Neural progenitor cell (in vitro differentiated cells): ENCODE data around the gene ERN1. TPM values are rescaled to one million over a fixed set of nuclear protein-coding genes. Genes with fewer than 3 reads are reported as not detected.

Experiments used
- DNase-seq: peaks from one replicate; pipeline ENCODE4 v3.0.0-alpha.2; 2016; ENCODE audit warnings: low spot score
- H2AFZ ChIP-seq: fragments of 200-600 bp; sonication (generic); replicated peaks from 2 replicates; pipeline ENCODE4 v1.6.1; 2016; ENCODE audit warnings: antibody characterized with exemption
- H3F3A ChIP-seq: fragments of 200-600 bp; sonication (generic); 2 replicates; pipeline ENCODE4 v1.6.1; 2016; ENCODE audit warnings: antibody characterized with exemption, low read depth
- H3K27ac ChIP-seq: fragments of 200-600 bp; sonication (generic); 2 replicates; pipeline ENCODE4 v1.5.1; 2016; ENCODE audit warnings: mild to moderate bottlenecking
- H3K27me3 ChIP-seq: fragments of 200-600 bp; sonication (generic); 2 replicates; pipeline ENCODE4 v1.6.1; 2016; ENCODE audit warnings: mild to moderate bottlenecking, moderate library complexity
- H3K36me3 ChIP-seq: fragments of 200-600 bp; sonication (generic); 2 replicates; pipeline ENCODE4 v1.5.1; 2016
- H3K4me1 ChIP-seq: fragments of 200-600 bp; sonication (generic); 2 replicates; pipeline ENCODE4 v1.6.1; 2016; ENCODE audit warnings: mixed run types
- H3K4me2 ChIP-seq: fragments of 200-600 bp; sonication (generic); 2 replicates; pipeline ENCODE4 v1.6.1; 2016
- H3K4me3 ChIP-seq: fragments of 200-600 bp; sonication (generic); 2 replicates; pipeline ENCODE4 v1.5.1; 2016
- H3K79me2 ChIP-seq: fragments of 200-600 bp; sonication (generic); 2 replicates; pipeline ENCODE4 v1.6.1; 2016; ENCODE audit warnings: low read depth
- H3K9ac ChIP-seq: fragments of 200-600 bp; sonication (generic); 2 replicates; pipeline ENCODE4 v1.6.1; 2016
- H3K9me3 ChIP-seq: fragments of 200-600 bp; sonication (generic); 2 replicates; pipeline ENCODE4 v1.5.1; 2016; ENCODE audit warnings: low read depth
- H4K20me1 ChIP-seq: fragments of 200-600 bp; sonication (generic); 2 replicates; pipeline ENCODE4 v1.6.1; 2016; ENCODE audit warnings: low read depth
- H3K27ac Mint-ChIP-seq: 3 replicates; pipeline ENCODE4 v1.8.0; 2021; ENCODE audit warnings: mixed read lengths
- H3K27me3 Mint-ChIP-seq: 2 replicates; pipeline ENCODE4 v1.8.0; 2022; ENCODE audit warnings: low read depth, mild to moderate bottlenecking, inconsistent platforms, moderate library complexity, mixed read lengths; ENCODE audit not compliant: insufficient read depth
- H3K36me3 Mint-ChIP-seq: 3 replicates; pipeline ENCODE4 v1.8.0; 2021; ENCODE audit warnings: mixed read lengths
- H3K4me1 Mint-ChIP-seq: 3 replicates; pipeline ENCODE4 v1.8.0; 2021; ENCODE audit warnings: mixed read lengths
- H3K4me3 Mint-ChIP-seq: 3 replicates; pipeline ENCODE4 v1.8.0; 2021; ENCODE audit warnings: mild to moderate bottlenecking, moderate library complexity, mixed read lengths
- H3K9me3 Mint-ChIP-seq: 3 replicates; pipeline ENCODE4 v1.8.0; 2020; ENCODE audit warnings: mixed read lengths
- EZH2 ChIP-seq: fragments of 200-600 bp; sonication (generic); IDR thresholded peaks from 2 replicates; pipeline ENCODE4 v1.6.1; 2017; ENCODE audit warnings: antibody characterized with exemption, mild to moderate bottlenecking, moderate library complexity
- EZH2phosphoT487 ChIP-seq: fragments of 200-600 bp; sonication (generic); IDR thresholded peaks from 2 replicates; pipeline ENCODE4 v1.6.1; 2017; ENCODE audit warnings: antibody characterized with exemption
- total RNA-seq: library from RNA; depleted of rRNA; stranded (reverse); fragments of >200 nt; gene quantifications from 2 replicates; pipeline ENCODE4 v1.2.3, GENCODE V29; 2015; ENCODE audit warnings: low replicate concordance
- TF ChIP-seq, protein P1 (sequence below): fragments of 200-600 bp; sonication (generic); IDR thresholded peaks from 2 replicates; pipeline ENCODE4 v1.5.1; 2017; ENCODE audit warnings: antibody characterized with exemption, mild to moderate bottlenecking

Gene ERN1
- total RNA-seq, 1 donor from 2014 or later = 2.4 TPM

DNA sequence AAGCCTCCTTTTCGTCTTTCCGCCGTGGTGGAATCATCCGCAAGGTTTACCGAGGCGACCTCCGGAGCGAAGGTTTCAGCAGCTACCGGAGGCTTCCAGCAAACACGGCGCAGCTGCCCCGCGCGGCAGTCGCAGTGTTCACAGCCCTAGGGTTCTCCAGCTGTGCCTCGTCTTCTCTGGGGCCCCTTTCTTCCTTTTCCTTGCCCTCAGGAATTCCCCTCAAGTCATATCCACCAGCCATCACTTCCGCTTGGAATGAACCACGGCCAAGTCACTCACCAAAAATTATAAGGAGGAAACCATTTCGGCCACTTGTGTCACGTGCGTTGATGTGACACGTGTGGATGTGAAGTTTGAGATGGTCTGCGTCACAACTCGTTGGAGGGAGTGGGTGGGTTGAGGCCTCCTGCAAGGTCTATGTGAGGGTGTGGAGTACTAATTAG, 636 bp upstream of the ERN1 start:
- Mint-ChIP-seq H3K27ac (no peak overlapping the region), H3K4me1 (peaks cover 9% of the 10 kb centered on the region), H3K4me3 (peak overlapping the region; percentile 82), H3K9me3 (no peaks in the 10 kb centered on the region), H3K36me3 (no peaks in the 10 kb centered on the region), H3K27me3 (peaks cover 5% of the 10 kb centered on the region)
- H3K4me1 ChIP-seq = peaks cover 4% of the 10 kb centered on the region
- no peak overlapping the region for H3K9ac ChIP-seq
- peaks cover 46% of the 10 kb centered on the region for H3K27me3 ChIP-seq
- H3K4me2 ChIP-seq = peak overlapping the region; percentile 68
- peak overlapping the region; percentile 29 for H3K4me3 ChIP-seq
- peak overlapping the region; percentile 54 for H2AFZ ChIP-seq
- TF ChIP-seq EZH2 = no peak
- TF ChIP-seq, protein P1, sequence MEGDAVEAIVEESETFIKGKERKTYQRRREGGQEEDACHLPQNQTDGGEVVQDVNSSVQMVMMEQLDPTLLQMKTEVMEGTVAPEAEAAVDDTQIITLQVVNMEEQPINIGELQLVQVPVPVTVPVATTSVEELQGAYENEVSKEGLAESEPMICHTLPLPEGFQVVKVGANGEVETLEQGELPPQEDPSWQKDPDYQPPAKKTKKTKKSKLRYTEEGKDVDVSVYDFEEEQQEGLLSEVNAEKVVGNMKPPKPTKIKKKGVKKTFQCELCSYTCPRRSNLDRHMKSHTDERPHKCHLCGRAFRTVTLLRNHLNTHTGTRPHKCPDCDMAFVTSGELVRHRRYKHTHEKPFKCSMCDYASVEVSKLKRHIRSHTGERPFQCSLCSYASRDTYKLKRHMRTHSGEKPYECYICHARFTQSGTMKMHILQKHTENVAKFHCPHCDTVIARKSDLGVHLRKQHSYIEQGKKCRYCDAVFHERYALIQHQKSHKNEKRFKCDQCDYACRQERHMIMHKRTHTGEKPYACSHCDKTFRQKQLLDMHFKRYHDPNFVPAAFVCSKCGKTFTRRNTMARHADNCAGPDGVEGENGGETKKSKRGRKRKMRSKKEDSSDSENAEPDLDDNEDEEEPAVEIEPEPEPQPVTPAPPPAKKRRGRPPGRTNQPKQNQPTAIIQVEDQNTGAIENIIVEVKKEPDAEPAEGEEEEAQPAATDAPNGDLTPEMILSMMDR = no peak
- TF ChIP-seq EZH2phosphoT487 = no peak
- H3K27ac ChIP-seq = no peak overlapping the region
- H3K36me3 ChIP-seq = no peaks in the 10 kb centered on the region
- no peak for DNase-seq
- H4K20me1 ChIP-seq = peaks cover 13% of the 10 kb centered on the region
- no peaks in the 10 kb centered on the region for H3K9me3 ChIP-seq
- H3K79me2 ChIP-seq = no peaks in the 10 kb centered on the region
- peaks cover 27% of the 10 kb centered on the region for H3F3A ChIP-seq

DNA sequence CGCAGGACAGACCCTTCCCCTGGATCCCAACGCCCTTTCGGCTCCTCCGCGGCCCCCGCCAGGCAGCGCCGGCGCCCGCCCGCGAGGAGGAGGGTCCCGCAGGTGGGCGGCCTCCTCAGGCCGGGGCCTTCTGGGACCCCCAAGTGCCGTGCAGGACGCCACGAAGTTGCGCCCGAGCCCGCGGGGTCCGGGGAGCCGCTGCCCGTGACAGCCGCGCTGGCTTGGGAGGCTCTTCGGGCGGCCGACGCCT, 504 bp downstream of the ERN1 start:
- H3K4me1 Mint-ChIP-seq = peaks cover 9% of the 10 kb centered on the region
- H3K9me3 ChIP-seq = no peaks in the 10 kb centered on the region
- no peak overlapping the region for H3K27ac Mint-ChIP-seq
- peak overlapping the region; percentile 91 for H3K4me2 ChIP-seq
- no peaks in the 10 kb centered on the region for H3K36me3 ChIP-seq
- peaks cover 13% of the 10 kb centered on the region for H4K20me1 ChIP-seq
- H3K4me1 ChIP-seq = peaks cover 4% of the 10 kb centered on the region
- H3K9me3 Mint-ChIP-seq = no peaks in the 10 kb centered on the region
- peak overlapping the region; percentile 90 for H3K4me3 Mint-ChIP-seq
- H3K36me3 Mint-ChIP-seq = peaks cover under 1% of the 10 kb centered on the region
- peaks cover 27% of the 10 kb centered on the region for H3F3A ChIP-seq
- peak overlapping the region; percentile 82 for H3K4me3 ChIP-seq
- peak overlapping the region; percentile 91 for H2AFZ ChIP-seq
- peaks cover 46% of the 10 kb centered on the region for H3K27me3 ChIP-seq
- peaks cover 7% of the 10 kb centered on the region for H3K27me3 Mint-ChIP-seq
- DNase-seq = no peak
- H3K79me2 ChIP-seq = no peaks in the 10 kb centered on the region
- no peak overlapping the region for H3K27ac ChIP-seq
- peak overlapping the region; percentile 3 for H3K9ac ChIP-seq
- TF ChIP-seq EZH2 = no peak
- TF ChIP-seq EZH2phosphoT487 = no peak
- TF ChIP-seq, protein P1 = no peak

DNA sequence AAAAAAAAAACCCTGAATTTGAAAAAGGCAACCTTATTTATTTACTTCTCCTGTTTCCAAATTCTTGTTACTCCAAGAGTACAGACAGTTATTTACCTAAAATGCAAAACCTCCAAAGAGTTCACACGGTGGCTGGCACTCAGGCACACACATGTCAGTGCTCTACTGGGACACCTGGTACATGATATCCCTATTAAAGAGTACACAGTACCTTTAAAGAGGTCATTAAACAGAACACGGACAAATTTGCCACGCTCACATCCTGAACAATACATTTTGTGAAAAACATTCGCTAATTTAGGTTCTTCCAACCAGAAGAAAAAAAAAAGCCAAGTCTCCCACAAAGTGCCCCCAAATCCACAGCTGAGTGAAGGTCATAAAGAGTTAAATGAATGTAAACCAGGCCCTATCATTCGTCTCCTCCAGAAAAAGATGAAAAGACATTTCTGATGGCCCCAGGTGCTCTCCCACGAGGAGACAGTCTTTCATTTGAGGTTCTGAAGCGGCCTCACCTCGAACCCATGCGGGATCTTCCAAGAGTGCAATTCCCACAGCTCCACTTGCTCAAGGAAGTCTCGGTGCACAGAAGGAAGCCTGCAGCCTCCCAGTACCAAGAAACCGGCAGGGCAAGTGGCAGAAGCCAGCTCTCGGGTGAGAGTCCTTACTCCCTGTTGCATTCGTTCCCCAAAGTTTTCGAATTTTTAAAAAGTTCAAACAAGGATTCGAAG, 993 bp downstream of the ERN1 start:
- H3K79me2 ChIP-seq = no peaks in the 10 kb centered on the region
- Mint-ChIP-seq H3K36me3 (peaks cover 2% of the 10 kb centered on the region), H3K27me3 (peaks cover 7% of the 10 kb centered on the region), H3K4me1 (peaks cover 9% of the 10 kb centered on the region), H3K9me3 (no peaks in the 10 kb centered on the region), H3K4me3 (peak overlapping the region; percentile 90), H3K27ac (no peak overlapping the region)
- peaks cover 27% of the 10 kb centered on the region for H3F3A ChIP-seq
- no peaks in the 10 kb centered on the region for H3K36me3 ChIP-seq
- peak overlapping the region; percentile 91 for H2AFZ ChIP-seq
- peaks cover 13% of the 10 kb centered on the region for H4K20me1 ChIP-seq
- peak overlapping the region; percentile 82 for H3K4me3 ChIP-seq
- no peak overlapping the region for H3K27ac ChIP-seq
- H3K9me3 ChIP-seq = no peaks in the 10 kb centered on the region
- H3K9ac ChIP-seq = peak overlapping the region; percentile 3
- H3K4me2 ChIP-seq = peak overlapping the region; percentile 91
- no peak for DNase-seq
- peaks cover 46% of the 10 kb centered on the region for H3K27me3 ChIP-seq
- peaks cover 4% of the 10 kb centered on the region for H3K4me1 ChIP-seq
- TF ChIP-seq EZH2 = no peak
- TF ChIP-seq, protein P1 = no peak
- no peak for TF ChIP-seq EZH2phosphoT487
